ENCODE results near the gene CTSC. TPM values are rescaled to one million over a fixed set of nuclear protein-coding genes. Genes with fewer than 3 reads are reported as not detected.

CTSC gene
- total RNA-seq, 3 donors from 2014 or later (not counting 1 experiment from before 2014, with no cell fraction given) = 182 to 275 (median 227) TPM

GRCh38 chr11:88300888-88301487 lies 36.5 kb downstream of the CTSC start:
- peaks cover 24% of the 10 kb centered on the region for H3K4me1 ChIP-seq (ENCODE audit: control insufficient read depth, insufficient read depth, low read length)
- no peak overlapping the region for H3K4me3 ChIP-seq (ENCODE audit: low read length)
- intact Hi-C loops (cut with micrococcal nuclease) = loop anchor here (1.0 to 2.0 kb wide), 2 partner anchors 44 to 113 kb away; no protein-coding TSS in a partner anchor
- peak overlapping the region; percentile 72 for H3K27ac ChIP-seq (ENCODE audit: low read length)
- Mint-ChIP-seq H3K36me3 (peaks cover 33% of the 10 kb centered on the region), H3K9me3 (peaks cover 0 to 2% of the 10 kb centered on the region in 2 donors), H3K4me3 (peak overlapping the region; percentile 77), H3K27me3 (ENCODE audit: low read depth in 2 of 2) (no peaks in the 10 kb centered on the region), H3K4me1 (peaks cover 80 to 84% of the 10 kb centered on the region in 2 donors), H3K27ac (peak overlapping the region; percentile 93 to 99)
- ATAC-seq = peak; percentile 30 to 47 (median 43)
- H3K36me3 ChIP-seq (ENCODE audit: control insufficient read depth, insufficient read depth, low read length) = peaks cover 71% of the 10 kb centered on the region
- WGBS (ENCODE audit: insufficient coverage) = 57% methylated on average over 3 of the region's 3 CpGs
- no peaks in the 10 kb centered on the region for H3K27me3 ChIP-seq (ENCODE audit: control insufficient read depth, insufficient read depth, low read length)
- no peak for TF ChIP-seq CTCF (IDR thresholded peaks at IDR 0.05)
- peak in 1 of 2 donors; percentile 49 for DNase-seq
- H3K9me3 ChIP-seq (ENCODE audit: control insufficient read depth, insufficient read depth, low read length) = no peaks in the 10 kb centered on the region

- no peaks in the 10 kb centered on the region for H3K27me3 Mint-ChIP-seq (ENCODE audit: low read depth in 2 of 2)
- H3K4me3 ChIP-seq (ENCODE audit: low read length) = no peak overlapping the region
- no peak overlapping the region for H3K27ac ChIP-seq (ENCODE audit: low read length)
- no peak for ATAC-seq
- H3K4me1 ChIP-seq (ENCODE audit: control insufficient read depth, insufficient read depth, low read length) = peaks cover 15% of the 10 kb centered on the region
- peaks cover 76% of the 10 kb centered on the region for H3K36me3 ChIP-seq (ENCODE audit: control insufficient read depth, insufficient read depth, low read length)
- peak overlapping the region; percentile 93 to 99 for H3K27ac Mint-ChIP-seq
- H3K27me3 ChIP-seq (ENCODE audit: control insufficient read depth, insufficient read depth, low read length) = no peaks in the 10 kb centered on the region
- no peak overlapping the region for H3K4me3 Mint-ChIP-seq
- DNase-seq = no peak
- peaks cover 67 to 69% of the 10 kb centered on the region in 2 donors for H3K4me1 Mint-ChIP-seq
- H3K9me3 ChIP-seq (ENCODE audit: control insufficient read depth, insufficient read depth, low read length) = no peaks in the 10 kb centered on the region
- peaks cover 0 to 2% of the 10 kb centered on the region in 2 donors for H3K9me3 Mint-ChIP-seq
- WGBS (ENCODE audit: insufficient coverage) = 100% methylated on average over 1 of the region's 2 CpGs
- TF ChIP-seq CTCF (IDR thresholded peaks at IDR 0.05) = no peak
- intact Hi-C loops (cut with micrococcal nuclease) = no loop called here
- peaks cover 32% of the 10 kb centered on the region for H3K36me3 Mint-ChIP-seq
These were observed 39.7 kb downstream of the CTSC start for GRCh38 chr11:88297863-88298262.

GRCh38 chr11:88297421-88297820 lies 40.1 kb downstream of the CTSC start:
- WGBS (ENCODE audit: insufficient coverage) = 96% methylated on average over 2 of the region's 2 CpGs
- intact Hi-C loops (cut with micrococcal nuclease) = no loop called here
- no peak overlapping the region for H3K4me3 ChIP-seq (ENCODE audit: low read length)
- H3K36me3 Mint-ChIP-seq = peaks cover 32% of the 10 kb centered on the region
- no peak overlapping the region for H3K4me3 Mint-ChIP-seq
- H3K4me1 ChIP-seq (ENCODE audit: control insufficient read depth, insufficient read depth, low read length) = peaks cover 14% of the 10 kb centered on the region
- TF ChIP-seq CTCF (IDR thresholded peaks at IDR 0.05) = no peak
- H3K27me3 ChIP-seq (ENCODE audit: control insufficient read depth, insufficient read depth, low read length) = no peaks in the 10 kb centered on the region
- H3K9me3 Mint-ChIP-seq = peaks cover 0 to 2% of the 10 kb centered on the region in 2 donors
- no peak for ATAC-seq
- no peak overlapping the region for H3K27ac ChIP-seq (ENCODE audit: low read length)
- H3K9me3 ChIP-seq (ENCODE audit: control insufficient read depth, insufficient read depth, low read length) = no peaks in the 10 kb centered on the region
- peaks cover 81% of the 10 kb centered on the region for H3K36me3 ChIP-seq (ENCODE audit: control insufficient read depth, insufficient read depth, low read length)
- peaks cover 64% of the 10 kb centered on the region in 2 donors for H3K4me1 Mint-ChIP-seq
- H3K27me3 Mint-ChIP-seq (ENCODE audit: low read depth in 2 of 2) = no peaks in the 10 kb centered on the region
- no peak for DNase-seq
- H3K27ac Mint-ChIP-seq = peak overlapping the region; percentile 93 to 99

GRCh38 chr11:88295028-88295427 lies 42.5 kb downstream of the CTSC start:
- Histone ChIP-seq H3K36me3 (ENCODE audit: control insufficient read depth, insufficient read depth, low read length) (peaks cover 87% of the 10 kb centered on the region), H3K27ac (ENCODE audit: low read length) (no peak overlapping the region), H3K4me1 (ENCODE audit: control insufficient read depth, insufficient read depth, low read length) (no peaks in the 10 kb centered on the region), H3K9me3 (ENCODE audit: control insufficient read depth, insufficient read depth, low read length) (no peaks in the 10 kb centered on the region), H3K4me3 (ENCODE audit: low read length) (no peak overlapping the region), H3K27me3 (ENCODE audit: control insufficient read depth, insufficient read depth, low read length) (no peaks in the 10 kb centered on the region)
- H3K36me3 Mint-ChIP-seq = peaks cover 22% of the 10 kb centered on the region
- H3K4me3 Mint-ChIP-seq = no peak overlapping the region
- intact Hi-C loops (cut with micrococcal nuclease) = no loop called here
- H3K27ac Mint-ChIP-seq = peak overlapping the region; percentile 93 to 99
- WGBS (ENCODE audit: insufficient coverage) = 79% methylated on average over 3 of the region's 3 CpGs
- ATAC-seq = no peak
- H3K4me1 Mint-ChIP-seq = peaks cover 40 to 50% of the 10 kb centered on the region in 2 donors
- no peak for DNase-seq
- no peaks in the 10 kb centered on the region for H3K27me3 Mint-ChIP-seq (ENCODE audit: low read depth in 2 of 2)
- no peak for TF ChIP-seq CTCF (IDR thresholded peaks at IDR 0.05)
- no peaks in the 10 kb centered on the region for H3K9me3 Mint-ChIP-seq

Data from natural killer cell (primary cell).